ENCODE measurements around the gene KIAA0825. TPM values are rescaled to one million over a fixed set of nuclear protein-coding genes. Genes with fewer than 3 reads are reported as not detected.

KIAA0825 gene
- polyA plus RNA-seq, 3 donors = 0.56 to 1.3 (median 0.89) TPM

GRCh38 chr5:94191604-94192003 lies 426.8 kb downstream of the KIAA0825 start:
- H3K79me2 ChIP-seq (ENCODE audit: insufficient read depth, low read length) = no peaks in the 10 kb centered on the region
- no peaks in the 10 kb centered on the region for H3K27me3 ChIP-seq (ENCODE audit: control insufficient read depth in 2 of 2, insufficient read depth in 2 of 2, low read length in 2 of 2)
- no peak overlapping the region for H3K4me2 ChIP-seq (replicated peaks; ENCODE audit: extremely low read depth, low read length, poor library complexity, severe bottlenecking)
- no peak overlapping the region for H3K4me3 Mint-ChIP-seq
- TF ChIP-seq CTCF (IDR thresholded peaks at IDR 0.05) = no peak
- H3K9me3 ChIP-seq (replicated peaks in 1 of 2; ENCODE audit: control insufficient read depth in 1 of 2, insufficient read depth in 1 of 2, low read length in 2 of 2) = no peaks in the 10 kb centered on the region
- no peak overlapping the region for H2AFZ ChIP-seq (ENCODE audit: insufficient read depth, low read depth, low read length, poor library complexity, severe bottlenecking)
- intact Hi-C loops (cut with micrococcal nuclease) = no loop called here
- H3K36me3 ChIP-seq (replicated peaks in 1 of 2; ENCODE audit: control insufficient read depth in 1 of 2, insufficient read depth in 2 of 2, low read length in 2 of 2) = no peaks in the 10 kb centered on the region
- no peak overlapping the region for H3K9ac ChIP-seq (ENCODE audit: insufficient read depth, low read length, poor library complexity, severe bottlenecking)
- H3K27me3 Mint-ChIP-seq (ENCODE audit: low read depth in 3 of 3) = no peaks in the 10 kb centered on the region
- H3K4me3 ChIP-seq (replicated peaks in 1 of 3; ENCODE audit: low read depth in 2 of 3, low read length in 3 of 3) = no peak overlapping the region
- H3K4me1 ChIP-seq (ENCODE audit: control insufficient read depth in 1 of 2, insufficient read depth in 2 of 2, low read length in 2 of 2) = no peaks in the 10 kb centered on the region
- peaks cover 0 to 8% (median 3%) of the 10 kb centered on the region in 7 donors for H3K9me3 Mint-ChIP-seq
- no peaks in the 10 kb centered on the region for H3K36me3 Mint-ChIP-seq
- no peaks in the 10 kb centered on the region for H3K4me1 Mint-ChIP-seq
- H3K27ac ChIP-seq (ENCODE audit: low read depth in 1 of 2, low read length in 2 of 2) = no peak overlapping the region
- no peaks in the 10 kb centered on the region for H4K20me1 ChIP-seq (ENCODE audit: insufficient read depth, low read length)
- DNase-seq = no peak
- H3K27ac Mint-ChIP-seq = no peak overlapping the region
- WGBS (ENCODE audit: insufficient coverage) = 100% methylated on average over 1 of the region's 2 CpGs

GRCh38 chr5:94188725-94189124 lies 429.7 kb downstream of the KIAA0825 start:
- H3K27ac Mint-ChIP-seq = no peak overlapping the region
- Histone ChIP-seq H3K4me3 (replicated peaks in 1 of 3; ENCODE audit: low read depth in 2 of 3, low read length in 3 of 3) (no peak overlapping the region), H3K9me3 (replicated peaks in 1 of 2; ENCODE audit: control insufficient read depth in 1 of 2, insufficient read depth in 1 of 2, low read length in 2 of 2) (no peaks in the 10 kb centered on the region), H3K27ac (ENCODE audit: low read depth in 1 of 2, low read length in 2 of 2) (no peak overlapping the region), H2AFZ (ENCODE audit: insufficient read depth, low read depth, low read length, poor library complexity, severe bottlenecking) (no peak overlapping the region), H3K79me2 (ENCODE audit: insufficient read depth, low read length) (no peaks in the 10 kb centered on the region), H3K4me2 (replicated peaks; ENCODE audit: extremely low read depth, low read length, poor library complexity, severe bottlenecking) (no peak overlapping the region), H3K36me3 (replicated peaks in 1 of 2; ENCODE audit: control insufficient read depth in 1 of 2, insufficient read depth in 2 of 2, low read length in 2 of 2) (no peaks in the 10 kb centered on the region), H3K4me1 (ENCODE audit: control insufficient read depth in 1 of 2, insufficient read depth in 2 of 2, low read length in 2 of 2) (no peaks in the 10 kb centered on the region), H3K9ac (ENCODE audit: insufficient read depth, low read length, poor library complexity, severe bottlenecking) (no peak overlapping the region), H4K20me1 (ENCODE audit: insufficient read depth, low read length) (no peaks in the 10 kb centered on the region), H3K27me3 (ENCODE audit: control insufficient read depth in 2 of 2, insufficient read depth in 2 of 2, low read length in 2 of 2) (no peaks in the 10 kb centered on the region)
- peaks cover 0 to 8% (median 3%) of the 10 kb centered on the region in 7 donors for H3K9me3 Mint-ChIP-seq
- no peaks in the 10 kb centered on the region for H3K36me3 Mint-ChIP-seq
- WGBS (ENCODE audit: insufficient coverage) = no CpG with 5 or more reads among the region's 2 CpGs
- intact Hi-C loops (cut with micrococcal nuclease) = no loop called here
- TF ChIP-seq CTCF (IDR thresholded peaks at IDR 0.05) = no peak
- H3K4me1 Mint-ChIP-seq = no peaks in the 10 kb centered on the region
- no peaks in the 10 kb centered on the region for H3K27me3 Mint-ChIP-seq (ENCODE audit: low read depth in 3 of 3)
- no peak for DNase-seq
- H3K4me3 Mint-ChIP-seq = no peak overlapping the region

Measured in CD14-positive monocyte (primary cell).